PC-9 (cell line): Measurements from ENCODE around the gene SIPA1. TPM values are rescaled to one million over a fixed set of nuclear protein-coding genes. Genes with fewer than 3 reads are reported as not detected.

ENCODE experiments used
- BruUV-seq: library from RNA; stranded (reverse); fragments of 400-500 nt; replicated peaks from 2 replicates; lab custom pipeline; 2021; lab: Mats Ljungman, UMichigan
- CTCF ChIA-PET: fragments of 300-600 bp; sonication (Branson Sonifier 250); formaldehyde crosslinking; loops from one replicate; lab custom pipeline; 2022; ENCODE audit warnings: antibody characterized with exemption; lab: Charles Lee
- POLR2A ChIA-PET: fragments of 300-600 bp; sonication (Branson Sonifier 250); formaldehyde crosslinking; loops from one replicate; lab custom pipeline; 2022; ENCODE audit warnings: antibody characterized with exemption; ENCODE audit not compliant: unreplicated experiment; lab: Charles Lee
- DNase-seq, 2 experiments: peaks; one replicate each; pipeline versions ENCODE4 v3.0.0 to v3.0.0-alpha.2; 2015 to 2022; ENCODE audit warnings: mixed read lengths in 1 of 2
- H2AFZ ChIP-seq: fragments of 200-600 bp; sonication (generic); 2 replicates; pipeline ENCODE4 v1.8.1; 2017; ENCODE audit warnings: antibody characterized with exemption
- H3F3A ChIP-seq: fragments of 200-600 bp; sonication (generic); 2 replicates; pipeline ENCODE4 v1.8.1; 2017; ENCODE audit warnings: antibody characterized with exemption, mild to moderate bottlenecking, low read depth; ENCODE audit not compliant: insufficient read depth
- H3K27ac ChIP-seq: fragments of 200-600 bp; sonication (generic); 2 replicates; pipeline ENCODE4 v1.6.1; 2016; ENCODE audit warnings: mixed run types
- H3K27me3 ChIP-seq: fragments of 200-600 bp; sonication (generic); 2 replicates; pipeline ENCODE4 v1.6.1; 2016; ENCODE audit warnings: low read depth, mixed run types; ENCODE audit not compliant: insufficient read depth
- H3K36me3 ChIP-seq: fragments of 200-600 bp; sonication (generic); 2 replicates; pipeline ENCODE4 v1.6.1; 2016; ENCODE audit warnings: low read depth, mixed run types
- H3K4me1 ChIP-seq: fragments of 200-600 bp; sonication (generic); replicated peaks from 2 replicates; pipeline ENCODE4 v1.6.1; 2016; ENCODE audit warnings: mixed run types; ENCODE audit not compliant: insufficient read depth
- H3K4me2 ChIP-seq: fragments of 200-600 bp; sonication (generic); 2 replicates; pipeline ENCODE4 v1.6.1; 2017; ENCODE audit warnings: mixed run types
- H3K4me3 ChIP-seq: fragments of 200-600 bp; sonication (generic); 2 replicates; pipeline ENCODE4 v1.6.1; 2016; ENCODE audit warnings: mixed run types
- H3K79me2 ChIP-seq: fragments of 200-600 bp; sonication (generic); 2 replicates; pipeline ENCODE4 v1.6.1; 2017; ENCODE audit warnings: low read depth, mixed run types
- H3K9me2 ChIP-seq: fragments of 200-600 bp; sonication (generic); 2 replicates; pipeline ENCODE4 v1.8.1; 2017; ENCODE audit warnings: mild to moderate bottlenecking; ENCODE audit not compliant: insufficient read depth
- H3K9me3 ChIP-seq: fragments of 200-600 bp; sonication (generic); 2 replicates; pipeline ENCODE4 v1.8.1; 2016; ENCODE audit warnings: low read depth; ENCODE audit not compliant: insufficient read depth
- H4K20me1 ChIP-seq: fragments of 200-600 bp; sonication (generic); 2 replicates; pipeline ENCODE4 v1.8.1; 2017; ENCODE audit not compliant: insufficient read depth
- CTCF ChIP-seq: fragments of 200-600 bp; sonication (generic); conservative IDR thresholded peaks from 2 replicates; pipeline ENCODE4 v1.6.1; 2017; ENCODE audit warnings: mixed run types, antibody characterized with exemption, mild to moderate bottlenecking, moderate library complexity
- EZH2 ChIP-seq: fragments of 200-600 bp; sonication (generic); IDR thresholded peaks from 2 replicates; pipeline ENCODE4 v1.8.0; 2017; ENCODE audit warnings: antibody characterized with exemption, low read depth
- intact Hi-C: fragments of 100-400 bp; cut with micrococcal nuclease; formaldehyde crosslinking; loops from one replicate; pipeline ENCODE4 v1.10.0; 2022; ENCODE audit not compliant: unreplicated experiment
- total RNA-seq: library from RNA; stranded (reverse); gene quantifications from 2 replicates; pipeline ENCODE4 v1.2.3, GENCODE V29; 2021

SIPA1 gene
- total RNA-seq, 1 experiment from 2014 or later, result 65.6 TPM

GRCh38 chr11:65619281-65619928 is 18.5 kb upstream of the SIPA1 start:
- TF ChIP-seq EZH2 (no peak), CTCF (no peak)
- no peak overlapping the region for H3K4me2 ChIP-seq
- no peaks in the 10 kb centered on the region for H3K9me3 ChIP-seq
- H4K20me1 ChIP-seq, result peaks cover 61% of the 10 kb centered on the region
- no peaks in the 10 kb centered on the region for H3K27me3 ChIP-seq
- no peaks in the 10 kb centered on the region for H3K9me2 ChIP-seq
- peaks cover 14% of the 10 kb centered on the region for H3F3A ChIP-seq
- ChIA-PET CTCF (no interaction called here), POLR2A (no interaction called here)
- peaks cover 16% of the 10 kb centered on the region for H3K36me3 ChIP-seq
- no peak for DNase-seq
- intact Hi-C loops, result loop anchor here (5.0 kb wide), 1 partner anchor 33 kb away; no protein-coding TSS in a partner anchor
- peaks cover 11% of the 10 kb centered on the region; the same call in 1 of the 2 replicates for H3K4me1 ChIP-seq
- peaks cover 44% of the 10 kb centered on the region for H3K79me2 ChIP-seq
- no peak overlapping the region for H3K4me3 ChIP-seq
- no TSS peak for BruUV-seq
- H3K27ac ChIP-seq, result no peak overlapping the region
- no peak overlapping the region for H2AFZ ChIP-seq

- Histone ChIP-seq H3K27me3 (no peaks in the 10 kb centered on the region), H3K4me3 (no peak overlapping the region), H3K4me1 (peaks cover 11% of the 10 kb centered on the region; the same call in 1 of the 2 replicates), H3K4me2 (no peak overlapping the region), H4K20me1 (peaks cover 63% of the 10 kb centered on the region), H3K9me3 (no peaks in the 10 kb centered on the region), H3K9me2 (no peaks in the 10 kb centered on the region), H3F3A (peaks cover 8% of the 10 kb centered on the region; the same call in 1 of the 2 replicates), H3K79me2 (peaks cover 38% of the 10 kb centered on the region), H3K27ac (no peak overlapping the region), H3K36me3 (peaks cover 19% of the 10 kb centered on the region), H2AFZ (no peak overlapping the region)
- no peak for DNase-seq
- POLR2A ChIA-PET, result no interaction called here
- CTCF ChIA-PET, result no interaction called here
- TF ChIP-seq CTCF (no peak), EZH2 (no peak)
- no TSS peak for BruUV-seq
- intact Hi-C loops, result no loop called here
Observed at GRCh38 chr11:65620666-65621065, 17.2 kb upstream of the SIPA1 start.

- TF ChIP-seq EZH2 (no peak), CTCF (no peak)
- Histone ChIP-seq H3F3A (peaks cover 5% of the 10 kb centered on the region; the same call in 1 of the 2 replicates), H3K9me3 (no peaks in the 10 kb centered on the region), H3K36me3 (peaks cover 27% of the 10 kb centered on the region), H3K4me1 (peaks cover 11% of the 10 kb centered on the region; the same call in 1 of the 2 replicates), H3K27ac (no peak overlapping the region), H2AFZ (no peak overlapping the region), H3K4me3 (no peak overlapping the region), H3K79me2 (peaks cover 33% of the 10 kb centered on the region), H4K20me1 (peaks cover 63% of the 10 kb centered on the region), H3K4me2 (no peak overlapping the region), H3K9me2 (no peaks in the 10 kb centered on the region), H3K27me3 (no peaks in the 10 kb centered on the region)
- CTCF ChIA-PET, result no interaction called here
- no TSS peak for BruUV-seq
- no peak for DNase-seq
- POLR2A ChIA-PET, result no interaction called here
- intact Hi-C loops, result no loop called here
Observed at GRCh38 chr11:65621460-65621859, 16.4 kb upstream of the SIPA1 start.
